IMR-90 (cell line): ENCODE data around the gene CYP2W1. TPM values are rescaled to one million over a fixed set of nuclear protein-coding genes. Genes with fewer than 3 reads are reported as not detected.

Source experiments
- microRNA-seq, 2 experiments: library from miRNA; stranded (forward) in 1 of 2; unstranded in 1 of 2; fragments of 10-50 nt in 1 of 2; fragments of <30 nt in 1 of 2; gene quantifications in 1 of 2; microRNA quantifications in 1 of 2; one replicate each; pipeline versions ENCODE3 to v1.1.0; 2013 to 2020; ENCODE audit not compliant: insufficient read depth in 1 of 2, insufficient read length in 1 of 2, unreplicated experiment in 1 of 2
- polyA plus RNA-seq, 3 experiments: library from polyadenylated mRNA; depleted of rRNA; stranded (reverse); fragments of >200 nt; gene quantifications; 2 replicates each; pipeline ENCODE4 v1.2.3, GENCODE V29; 2012; ENCODE audit warnings: low replicate concordance in 1 of 3
- small RNA-seq, 5 experiments: library from RNA; depleted of rRNA; stranded (forward); fragments of <200 nt; gene quantifications; one replicate each; pipeline ENCODE3, GENCODE V24; 2012
- total RNA-seq: library from RNA; depleted of rRNA; stranded (reverse); fragments of >200 nt; gene quantifications from 2 replicates; pipeline ENCODE4 v1.2.3, GENCODE V29; 2012; rRNA removed

The CYP2W1 gene
- total and polyA plus RNA-seq, 2 of the 4 experiments (the other 2 are of a cell fraction): not detected

Small RNAs within 50 kb of the gene (microRNA-seq; reads per million reads assigned to microRNA genes)
- 501 to 590 reads per million in 2 experiments for gene MIR339

Small RNAs within 50 kb of the gene (small RNA-seq; reads per million reads assigned to genes)
- gene MIR339: 7.3 to 1,410 (median 205) reads per million in 5 experiments

Other genes with a start within 250 kb of the CYP2W1 start
- 113 and 129 TPM in 2 replicates for gene SUN1, start 150.7 kb upstream of the CYP2W1 start, total RNA-seq
- gene SUN1, start 150.7 kb upstream of the CYP2W1 start, polyA plus RNA-seq (2012; rRNA removed): 155 and 239 TPM in 2 replicates
- 10.6 and 11.3 TPM in 2 replicates for gene GET4, start 106.6 kb upstream of the CYP2W1 start, total RNA-seq
- 30.9 and 37.2 TPM in 2 replicates for gene GET4, start 106.6 kb upstream of the CYP2W1 start, polyA plus RNA-seq (2012; rRNA removed)
- gene ADAP1, start 28.5 kb upstream of the CYP2W1 start, total RNA-seq: 1.4 and 2.2 TPM in 2 replicates
- gene ADAP1, start 28.5 kb upstream of the CYP2W1 start, polyA plus RNA-seq (2012; rRNA removed): 1.9 and 2.0 TPM in 2 replicates
- 3.9 and 6.4 TPM in 2 replicates for gene COX19, start 7.6 kb upstream of the CYP2W1 start, total RNA-seq
- gene COX19, start 7.6 kb upstream of the CYP2W1 start, polyA plus RNA-seq (2012; rRNA removed): 7.3 and 7.8 TPM in 2 replicates
- 0.83 and 2.2 TPM in 2 replicates for gene GPR146, start 61.4 kb downstream of the CYP2W1 start, total RNA-seq
- gene GPR146, start 61.4 kb downstream of the CYP2W1 start, polyA plus RNA-seq (2012; rRNA removed): 2.5 and 3.4 TPM in 2 replicates
- gene GPER1, start 104.9 kb downstream of the CYP2W1 start, total RNA-seq: 2.0 and 2.2 TPM in 2 replicates
- gene GPER1, start 104.9 kb downstream of the CYP2W1 start, polyA plus RNA-seq (2012; rRNA removed): 5.8 and 6.3 TPM in 2 replicates
- gene ZFAND2A, start 177.0 kb downstream of the CYP2W1 start, total RNA-seq: 9.4 and 11.8 TPM in 2 replicates
- 25.9 and 28.7 TPM in 2 replicates for gene ZFAND2A, start 177.0 kb downstream of the CYP2W1 start, polyA plus RNA-seq (2012; rRNA removed)
- gene UNCX, start 249.7 kb downstream of the CYP2W1 start, total RNA-seq: not detected in 2 replicates
- not detected in 2 replicates for gene UNCX, start 249.7 kb downstream of the CYP2W1 start, polyA plus RNA-seq (2012; rRNA removed)